ENCODE data around the gene NTN1.

DNA sequence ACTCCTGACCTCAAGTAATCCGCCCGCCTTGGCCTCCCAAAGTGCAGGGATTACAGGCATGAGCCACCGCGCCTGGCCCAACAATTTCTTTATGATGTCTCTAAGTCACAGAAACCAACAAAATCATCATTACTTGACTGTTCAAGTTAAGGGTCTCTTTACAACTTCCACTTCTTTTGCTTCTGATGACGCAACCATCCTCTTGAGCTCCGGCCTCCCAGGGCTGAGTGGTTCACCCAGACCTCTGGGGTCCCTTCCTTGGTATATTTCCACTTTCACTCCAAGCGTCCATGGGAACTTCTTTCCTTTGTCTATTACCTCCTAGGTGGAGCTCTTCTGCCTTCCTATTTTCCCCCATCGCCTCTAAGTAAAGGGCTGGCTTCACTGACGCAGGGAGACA lies 253.7 kb downstream of the NTN1 start:
- TF ChIP-seq, protein P1, sequence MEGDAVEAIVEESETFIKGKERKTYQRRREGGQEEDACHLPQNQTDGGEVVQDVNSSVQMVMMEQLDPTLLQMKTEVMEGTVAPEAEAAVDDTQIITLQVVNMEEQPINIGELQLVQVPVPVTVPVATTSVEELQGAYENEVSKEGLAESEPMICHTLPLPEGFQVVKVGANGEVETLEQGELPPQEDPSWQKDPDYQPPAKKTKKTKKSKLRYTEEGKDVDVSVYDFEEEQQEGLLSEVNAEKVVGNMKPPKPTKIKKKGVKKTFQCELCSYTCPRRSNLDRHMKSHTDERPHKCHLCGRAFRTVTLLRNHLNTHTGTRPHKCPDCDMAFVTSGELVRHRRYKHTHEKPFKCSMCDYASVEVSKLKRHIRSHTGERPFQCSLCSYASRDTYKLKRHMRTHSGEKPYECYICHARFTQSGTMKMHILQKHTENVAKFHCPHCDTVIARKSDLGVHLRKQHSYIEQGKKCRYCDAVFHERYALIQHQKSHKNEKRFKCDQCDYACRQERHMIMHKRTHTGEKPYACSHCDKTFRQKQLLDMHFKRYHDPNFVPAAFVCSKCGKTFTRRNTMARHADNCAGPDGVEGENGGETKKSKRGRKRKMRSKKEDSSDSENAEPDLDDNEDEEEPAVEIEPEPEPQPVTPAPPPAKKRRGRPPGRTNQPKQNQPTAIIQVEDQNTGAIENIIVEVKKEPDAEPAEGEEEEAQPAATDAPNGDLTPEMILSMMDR (conservative IDR thresholded peaks at IDR 0.05; ENCODE audit: low read length) = no peak
- no peak for TF ChIP-seq EZH2phosphoT487 (IDR thresholded peaks at IDR 0.05; ENCODE audit: borderline replicate concordance, low read depth, low read length)

Data from OCI-LY7 (cell line).